BE2C (cell line): ENCODE data around the gene TMTC2.

ENCODE experiments used
- DNase-seq: peaks from one replicate; pipeline ENCODE4 v3.0.0-alpha.2; 2020
- H3K27me3 ChIP-seq: fragments of 250-450 bp; sonication (Bioruptor Pico); 2 replicates; pipeline ENCODE4 v1.5.1; 2020; ENCODE audit warnings: mild to moderate bottlenecking
- H3K36me3 ChIP-seq: fragments of 250-450 bp; sonication (Bioruptor Pico); 2 replicates; pipeline ENCODE4 v1.5.1; 2020; ENCODE audit warnings: mild to moderate bottlenecking
- H3K4me1 ChIP-seq: fragments of 250-450 bp; sonication (Bioruptor Pico); 2 replicates; pipeline ENCODE4 v1.5.1; 2020
- H3K4me3 ChIP-seq: 2 replicates; pipeline ENCODE4 v1.5.1; 2011; ENCODE audit warnings: low read depth, low read length
- H3K9me3 ChIP-seq: fragments of 250-450 bp; sonication (Bioruptor Pico); 2 replicates; pipeline ENCODE4 v1.5.1; 2020
- CTCF ChIP-seq: IDR thresholded peaks from 2 replicates; pipeline ENCODE4 v1.5.1; 2012; ENCODE audit warnings: mild to moderate bottlenecking, low read depth, low read length

The TMTC2 gene

GRCh38 chr12:83121897-83122622, 435.4 kb downstream of the TMTC2 start:
- Histone ChIP-seq H3K36me3 (no peaks in the 10 kb centered on the region), H3K9me3 (no peaks in the 10 kb centered on the region), H3K27me3 (no peaks in the 10 kb centered on the region), H3K4me1 (no peaks in the 10 kb centered on the region), H3K4me3 (no peak overlapping the region)
- DNase-seq = no peak
- TF ChIP-seq CTCF = no peak

GRCh38 chr12:83122623-83122934, 435.9 kb downstream of the TMTC2 start:
- Histone ChIP-seq H3K4me3 (no peak overlapping the region), H3K4me1 (no peaks in the 10 kb centered on the region), H3K36me3 (no peaks in the 10 kb centered on the region), H3K27me3 (no peaks in the 10 kb centered on the region), H3K9me3 (no peaks in the 10 kb centered on the region)
- no peak for TF ChIP-seq CTCF
- DNase-seq = no peak

- no peak for DNase-seq
- Histone ChIP-seq H3K4me1 (no peaks in the 10 kb centered on the region), H3K27me3 (no peaks in the 10 kb centered on the region), H3K36me3 (no peaks in the 10 kb centered on the region), H3K9me3 (no peaks in the 10 kb centered on the region), H3K4me3 (no peak overlapping the region)
- no peak for TF ChIP-seq CTCF
Observed at GRCh38 chr12:83123039-83123438, 436.3 kb downstream of the TMTC2 start.

- Histone ChIP-seq H3K4me1 (no peaks in the 10 kb centered on the region), H3K4me3 (no peak overlapping the region), H3K36me3 (no peaks in the 10 kb centered on the region), H3K9me3 (no peaks in the 10 kb centered on the region), H3K27me3 (no peaks in the 10 kb centered on the region)
- no peak for TF ChIP-seq CTCF
- no peak for DNase-seq
Observed at GRCh38 chr12:83128540-83128939, 441.8 kb downstream of the TMTC2 start.

- Histone ChIP-seq H3K9me3 (no peaks in the 10 kb centered on the region), H3K4me1 (no peaks in the 10 kb centered on the region), H3K36me3 (no peaks in the 10 kb centered on the region), H3K4me3 (no peak overlapping the region), H3K27me3 (no peaks in the 10 kb centered on the region)
- no peak for DNase-seq
- no peak for TF ChIP-seq CTCF
Observed at GRCh38 chr12:83130178-83130577, 443.5 kb downstream of the TMTC2 start.

- H3K4me3 ChIP-seq = no peak overlapping the region
- no peaks in the 10 kb centered on the region for H3K27me3 ChIP-seq
- no peak for TF ChIP-seq CTCF
- H3K36me3 ChIP-seq = no peaks in the 10 kb centered on the region
- no peaks in the 10 kb centered on the region for H3K4me1 ChIP-seq
- no peak for DNase-seq
- no peaks in the 10 kb centered on the region for H3K9me3 ChIP-seq
Observed at GRCh38 chr12:83132360-83132759, 445.7 kb downstream of the TMTC2 start.
